ENCODE results near the gene MAGI2. TPM values are rescaled to one million over a fixed set of nuclear protein-coding genes. Genes with fewer than 3 reads are reported as not detected.

The MAGI2 gene
- total and polyA plus RNA-seq, 2 experiments from 2014 or later: 10.4 to 26.4 TPM

DNA sequence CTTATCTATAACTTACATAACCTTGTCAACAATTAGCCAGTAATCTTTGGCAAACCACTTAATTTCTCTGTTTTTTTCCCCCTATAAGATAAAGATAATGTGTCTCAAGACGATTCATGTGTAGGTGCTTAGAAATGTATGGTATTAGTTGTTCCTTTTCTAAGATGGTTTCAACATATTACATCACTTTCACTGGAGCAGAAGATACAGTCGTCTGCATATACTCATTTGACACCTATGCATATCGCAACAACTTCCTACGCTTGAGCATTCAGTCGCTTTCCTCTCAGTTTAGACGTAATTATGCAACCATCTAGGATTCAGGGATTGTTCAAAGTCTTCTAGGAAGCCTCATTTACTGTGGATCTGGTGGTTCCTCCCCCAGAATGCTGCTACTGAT, 1258.2 kb downstream of the MAGI2 start (continued):
- TF ChIP-seq, protein P1, sequence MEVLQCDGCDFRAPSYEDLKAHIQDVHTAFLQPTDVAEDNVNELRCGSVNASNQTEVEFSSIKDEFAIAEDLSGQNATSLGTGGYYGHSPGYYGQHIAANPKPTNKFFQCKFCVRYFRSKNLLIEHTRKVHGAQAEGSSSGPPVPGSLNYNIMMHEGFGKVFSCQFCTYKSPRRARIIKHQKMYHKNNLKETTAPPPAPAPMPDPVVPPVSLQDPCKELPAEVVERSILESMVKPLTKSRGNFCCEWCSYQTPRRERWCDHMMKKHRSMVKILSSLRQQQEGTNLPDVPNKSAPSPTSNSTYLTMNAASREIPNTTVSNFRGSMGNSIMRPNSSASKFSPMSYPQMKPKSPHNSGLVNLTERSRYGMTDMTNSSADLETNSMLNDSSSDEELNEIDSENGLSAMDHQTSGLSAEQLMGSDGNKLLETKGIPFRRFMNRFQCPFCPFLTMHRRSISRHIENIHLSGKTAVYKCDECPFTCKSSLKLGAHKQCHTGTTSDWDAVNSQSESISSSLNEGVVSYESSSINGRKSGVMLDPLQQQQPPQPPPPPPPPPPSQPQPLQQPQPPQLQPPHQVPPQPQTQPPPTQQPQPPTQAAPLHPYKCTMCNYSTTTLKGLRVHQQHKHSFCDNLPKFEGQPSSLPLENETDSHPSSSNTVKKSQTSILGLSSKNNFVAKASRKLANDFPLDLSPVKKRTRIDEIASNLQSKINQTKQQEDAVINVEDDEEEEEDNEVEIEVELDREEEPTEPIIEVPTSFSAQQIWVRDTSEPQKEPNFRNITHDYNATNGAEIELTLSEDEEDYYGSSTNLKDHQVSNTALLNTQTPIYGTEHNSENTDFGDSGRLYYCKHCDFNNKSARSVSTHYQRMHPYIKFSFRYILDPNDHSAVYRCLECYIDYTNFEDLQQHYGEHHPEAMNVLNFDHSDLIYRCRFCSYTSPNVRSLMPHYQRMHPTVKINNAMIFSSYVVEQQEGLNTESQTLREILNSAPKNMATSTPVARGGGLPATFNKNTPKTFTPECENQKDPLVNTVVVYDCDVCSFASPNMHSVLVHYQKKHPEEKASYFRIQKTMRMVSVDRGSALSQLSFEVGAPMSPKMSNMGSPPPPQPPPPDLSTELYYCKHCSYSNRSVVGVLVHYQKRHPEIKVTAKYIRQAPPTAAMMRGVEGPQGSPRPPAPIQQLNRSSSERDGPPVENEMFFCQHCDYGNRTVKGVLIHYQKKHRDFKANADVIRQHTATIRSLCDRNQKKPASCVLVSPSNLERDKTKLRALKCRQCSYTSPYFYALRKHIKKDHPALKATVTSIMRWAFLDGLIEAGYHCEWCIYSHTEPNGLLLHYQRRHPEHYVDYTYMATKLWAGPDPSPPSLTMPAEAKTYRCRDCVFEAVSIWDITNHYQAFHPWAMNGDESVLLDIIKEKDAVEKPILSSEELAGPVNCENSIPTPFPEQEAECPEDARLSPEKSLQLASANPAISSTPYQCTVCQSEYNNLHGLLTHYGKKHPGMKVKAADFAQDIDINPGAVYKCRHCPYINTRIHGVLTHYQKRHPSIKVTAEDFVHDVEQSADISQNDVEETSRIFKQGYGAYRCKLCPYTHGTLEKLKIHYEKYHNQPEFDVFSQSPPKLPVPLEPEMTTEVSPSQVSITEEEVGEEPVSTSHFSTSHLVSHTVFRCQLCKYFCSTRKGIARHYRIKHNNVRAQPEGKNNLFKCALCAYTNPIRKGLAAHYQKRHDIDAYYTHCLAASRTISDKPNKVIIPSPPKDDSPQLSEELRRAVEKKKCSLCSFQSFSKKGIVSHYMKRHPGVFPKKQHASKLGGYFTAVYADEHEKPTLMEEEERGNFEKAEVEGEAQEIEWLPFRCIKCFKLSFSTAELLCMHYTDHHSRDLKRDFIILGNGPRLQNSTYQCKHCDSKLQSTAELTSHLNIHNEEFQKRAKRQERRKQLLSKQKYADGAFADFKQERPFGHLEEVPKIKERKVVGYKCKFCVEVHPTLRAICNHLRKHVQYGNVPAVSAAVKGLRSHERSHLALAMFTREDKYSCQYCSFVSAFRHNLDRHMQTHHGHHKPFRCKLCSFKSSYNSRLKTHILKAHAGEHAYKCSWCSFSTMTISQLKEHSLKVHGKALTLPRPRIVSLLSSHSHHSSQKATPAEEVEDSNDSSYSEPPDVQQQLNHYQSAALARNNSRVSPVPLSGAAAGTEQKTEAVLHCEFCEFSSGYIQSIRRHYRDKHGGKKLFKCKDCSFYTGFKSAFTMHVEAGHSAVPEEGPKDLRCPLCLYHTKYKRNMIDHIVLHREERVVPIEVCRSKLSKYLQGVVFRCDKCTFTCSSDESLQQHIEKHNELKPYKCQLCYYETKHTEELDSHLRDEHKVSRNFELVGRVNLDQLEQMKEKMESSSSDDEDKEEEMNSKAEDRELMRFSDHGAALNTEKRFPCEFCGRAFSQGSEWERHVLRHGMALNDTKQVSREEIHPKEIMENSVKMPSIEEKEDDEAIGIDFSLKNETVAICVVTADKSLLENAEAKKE (CRISPR knock-in tag; IDR thresholded peaks at IDR 0.05): no peak
- TF ChIP-seq, protein P2, sequence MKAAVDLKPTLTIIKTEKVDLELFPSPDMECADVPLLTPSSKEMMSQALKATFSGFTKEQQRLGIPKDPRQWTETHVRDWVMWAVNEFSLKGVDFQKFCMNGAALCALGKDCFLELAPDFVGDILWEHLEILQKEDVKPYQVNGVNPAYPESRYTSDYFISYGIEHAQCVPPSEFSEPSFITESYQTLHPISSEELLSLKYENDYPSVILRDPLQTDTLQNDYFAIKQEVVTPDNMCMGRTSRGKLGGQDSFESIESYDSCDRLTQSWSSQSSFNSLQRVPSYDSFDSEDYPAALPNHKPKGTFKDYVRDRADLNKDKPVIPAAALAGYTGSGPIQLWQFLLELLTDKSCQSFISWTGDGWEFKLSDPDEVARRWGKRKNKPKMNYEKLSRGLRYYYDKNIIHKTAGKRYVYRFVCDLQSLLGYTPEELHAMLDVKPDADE (IDR thresholded peaks at IDR 0.05): no peak

DNA sequence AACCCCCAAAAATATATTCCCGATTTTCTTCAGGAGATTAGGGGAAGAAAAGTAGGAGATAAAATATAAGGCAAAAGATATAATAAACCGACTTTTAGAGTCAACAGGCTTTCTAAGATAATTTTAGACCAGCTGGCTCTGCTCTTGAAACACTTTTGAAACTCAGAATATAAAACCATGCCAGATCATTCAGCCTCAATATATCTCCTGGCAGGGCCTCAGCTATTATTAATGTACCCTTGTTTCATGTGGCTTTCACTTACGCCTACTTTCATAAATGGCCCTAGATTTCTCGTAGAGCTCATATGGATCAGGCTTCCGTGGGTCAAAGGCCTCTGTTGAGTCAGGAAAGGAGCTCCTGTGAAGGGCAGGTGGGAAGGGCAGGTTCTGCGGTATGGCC, 1258.9 kb downstream of the MAGI2 start:
- no peak overlapping the region for H3K4me3 ChIP-seq
- Mint-ChIP-seq H3K4me1 (peaks cover 6% of the 10 kb centered on the region), H3K27ac (no peak overlapping the region), H3K27me3 (ENCODE audit: insufficient read depth, low read depth, poor library complexity) (no peaks in the 10 kb centered on the region), H3K9me3 (no peaks in the 10 kb centered on the region), H3K4me3 (no peak overlapping the region), H3K36me3 (ENCODE audit: low read depth) (no peaks in the 10 kb centered on the region)
- H3K36me3 ChIP-seq (ENCODE audit: insufficient read depth): no peaks in the 10 kb centered on the region
- ATAC-seq: no peak
- H2AFZ ChIP-seq: no peak overlapping the region
- no peak overlapping the region for H3K4me2 ChIP-seq
- no peak overlapping the region for H3K27ac ChIP-seq (ENCODE audit: low read depth)
- H3K9me2 ChIP-seq (ENCODE audit: insufficient read depth): no peaks in the 10 kb centered on the region; the same call in 1 of the 2 replicates
- H3K79me2 ChIP-seq (replicated peaks; ENCODE audit: insufficient read depth): no peaks in the 10 kb centered on the region
- no peaks in the 10 kb centered on the region for H3K27me3 ChIP-seq (ENCODE audit: insufficient read depth)
- no peaks in the 10 kb centered on the region for H4K20me1 ChIP-seq (replicated peaks; ENCODE audit: insufficient read depth)
- DNase-seq (ENCODE audit: low spot score): no peak
- no peaks in the 10 kb centered on the region for H3F3A ChIP-seq (replicated peaks; ENCODE audit: low read depth)
- H3K4me1 ChIP-seq (ENCODE audit: insufficient read depth): no peaks in the 10 kb centered on the region
- TF ChIP-seq EZH2 (IDR thresholded peaks at IDR 0.05; ENCODE audit: low read depth, unreplicated experiment) (no peak), CREB1 (CRISPR knock-in tag; IDR thresholded peaks at IDR 0.05; ENCODE audit: low read depth) (no peak), POLR2AphosphoS5 (IDR thresholded peaks at IDR 0.05; ENCODE audit: low read depth) (no peak), ZNF114 (CRISPR knock-in tag; IDR thresholded peaks at IDR 0.05) (no peak), JUNB (IDR thresholded peaks at IDR 0.05; ENCODE audit: unreplicated experiment) (no peak), EZH2phosphoT487 (IDR thresholded peaks at IDR 0.05; ENCODE audit: unreplicated experiment) (no peak)
- TF ChIP-seq, protein P3, sequence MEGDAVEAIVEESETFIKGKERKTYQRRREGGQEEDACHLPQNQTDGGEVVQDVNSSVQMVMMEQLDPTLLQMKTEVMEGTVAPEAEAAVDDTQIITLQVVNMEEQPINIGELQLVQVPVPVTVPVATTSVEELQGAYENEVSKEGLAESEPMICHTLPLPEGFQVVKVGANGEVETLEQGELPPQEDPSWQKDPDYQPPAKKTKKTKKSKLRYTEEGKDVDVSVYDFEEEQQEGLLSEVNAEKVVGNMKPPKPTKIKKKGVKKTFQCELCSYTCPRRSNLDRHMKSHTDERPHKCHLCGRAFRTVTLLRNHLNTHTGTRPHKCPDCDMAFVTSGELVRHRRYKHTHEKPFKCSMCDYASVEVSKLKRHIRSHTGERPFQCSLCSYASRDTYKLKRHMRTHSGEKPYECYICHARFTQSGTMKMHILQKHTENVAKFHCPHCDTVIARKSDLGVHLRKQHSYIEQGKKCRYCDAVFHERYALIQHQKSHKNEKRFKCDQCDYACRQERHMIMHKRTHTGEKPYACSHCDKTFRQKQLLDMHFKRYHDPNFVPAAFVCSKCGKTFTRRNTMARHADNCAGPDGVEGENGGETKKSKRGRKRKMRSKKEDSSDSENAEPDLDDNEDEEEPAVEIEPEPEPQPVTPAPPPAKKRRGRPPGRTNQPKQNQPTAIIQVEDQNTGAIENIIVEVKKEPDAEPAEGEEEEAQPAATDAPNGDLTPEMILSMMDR (conservative IDR thresholded peaks at IDR 0.05; ENCODE audit: low read depth in 2 of 2): no peak
- TF ChIP-seq, protein P2 (IDR thresholded peaks at IDR 0.05): no peak
